Measurements from ENCODE around the gene PXDN. TPM values are rescaled to one million over a fixed set of nuclear protein-coding genes. Genes with fewer than 3 reads are reported as not detected.

PXDN gene
- total RNA-seq, 4 donors from 2014 or later = 26.6 to 254 (median 59.8) TPM

DNA sequence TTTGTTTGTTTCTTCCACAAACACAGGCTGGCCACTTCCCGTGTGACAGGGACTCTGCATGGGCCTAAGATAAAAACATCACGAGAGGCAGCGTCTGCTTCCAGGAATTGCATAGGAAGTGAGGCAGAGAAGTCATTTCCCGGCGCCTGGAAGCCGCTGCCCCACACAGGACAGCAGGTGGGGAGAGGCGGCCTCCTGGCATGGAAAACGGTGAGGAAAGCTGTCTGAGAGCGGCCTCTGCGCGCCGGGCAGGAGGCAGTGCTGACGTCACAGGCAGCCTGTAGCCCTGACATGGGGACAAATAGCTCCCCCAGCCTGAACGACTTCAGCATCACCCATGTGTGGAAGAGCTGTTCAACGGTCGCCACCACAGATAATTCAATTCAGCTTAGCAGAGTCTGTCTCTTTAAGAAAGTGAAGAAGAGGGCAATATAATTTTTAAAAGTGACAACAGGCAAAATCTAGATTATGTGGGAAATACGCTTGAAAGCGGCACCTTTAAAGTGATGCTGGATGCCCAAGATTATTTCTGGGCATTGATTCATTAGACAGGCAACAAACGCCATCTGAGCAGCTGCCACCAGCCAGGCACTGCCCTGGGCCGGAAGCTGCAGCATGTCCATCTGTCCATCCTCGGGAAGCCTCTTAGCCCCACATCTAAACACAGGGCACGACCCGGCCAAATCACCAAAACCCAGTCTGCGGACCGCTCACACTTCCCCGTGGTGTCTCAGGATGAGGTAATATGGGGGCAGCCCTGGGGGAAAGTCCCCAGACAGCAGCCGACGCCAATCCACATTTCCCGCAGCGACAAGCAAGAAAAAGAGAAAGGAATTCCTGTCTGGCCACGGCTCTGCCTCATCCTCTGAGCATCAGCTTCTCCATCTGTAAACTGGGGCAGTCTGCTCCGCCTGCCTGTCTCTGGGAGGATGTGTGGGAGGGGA, 138.9 kb downstream of the PXDN start:
- no peak overlapping the region for H3K4me3 ChIP-seq
- intact Hi-C loops (cut with DNase I; ENCODE audit: low total_unique reads) = no loop called here
- DNase-seq = peak in 1 of 2 donors; percentile 40
- H3K9me3 ChIP-seq = no peaks in the 10 kb centered on the region
- no peaks in the 10 kb centered on the region for H3K27me3 ChIP-seq
- no peaks in the 10 kb centered on the region for H3K36me3 ChIP-seq
- TF ChIP-seq POLR2A (IDR thresholded peaks at IDR 0.05) = no peak
- TF ChIP-seq, protein P1, sequence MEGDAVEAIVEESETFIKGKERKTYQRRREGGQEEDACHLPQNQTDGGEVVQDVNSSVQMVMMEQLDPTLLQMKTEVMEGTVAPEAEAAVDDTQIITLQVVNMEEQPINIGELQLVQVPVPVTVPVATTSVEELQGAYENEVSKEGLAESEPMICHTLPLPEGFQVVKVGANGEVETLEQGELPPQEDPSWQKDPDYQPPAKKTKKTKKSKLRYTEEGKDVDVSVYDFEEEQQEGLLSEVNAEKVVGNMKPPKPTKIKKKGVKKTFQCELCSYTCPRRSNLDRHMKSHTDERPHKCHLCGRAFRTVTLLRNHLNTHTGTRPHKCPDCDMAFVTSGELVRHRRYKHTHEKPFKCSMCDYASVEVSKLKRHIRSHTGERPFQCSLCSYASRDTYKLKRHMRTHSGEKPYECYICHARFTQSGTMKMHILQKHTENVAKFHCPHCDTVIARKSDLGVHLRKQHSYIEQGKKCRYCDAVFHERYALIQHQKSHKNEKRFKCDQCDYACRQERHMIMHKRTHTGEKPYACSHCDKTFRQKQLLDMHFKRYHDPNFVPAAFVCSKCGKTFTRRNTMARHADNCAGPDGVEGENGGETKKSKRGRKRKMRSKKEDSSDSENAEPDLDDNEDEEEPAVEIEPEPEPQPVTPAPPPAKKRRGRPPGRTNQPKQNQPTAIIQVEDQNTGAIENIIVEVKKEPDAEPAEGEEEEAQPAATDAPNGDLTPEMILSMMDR (IDR thresholded peaks at IDR 0.05) = no peak
- H3K4me1 ChIP-seq = no peaks in the 10 kb centered on the region
- no peak overlapping the region for H3K27ac ChIP-seq

DNA sequence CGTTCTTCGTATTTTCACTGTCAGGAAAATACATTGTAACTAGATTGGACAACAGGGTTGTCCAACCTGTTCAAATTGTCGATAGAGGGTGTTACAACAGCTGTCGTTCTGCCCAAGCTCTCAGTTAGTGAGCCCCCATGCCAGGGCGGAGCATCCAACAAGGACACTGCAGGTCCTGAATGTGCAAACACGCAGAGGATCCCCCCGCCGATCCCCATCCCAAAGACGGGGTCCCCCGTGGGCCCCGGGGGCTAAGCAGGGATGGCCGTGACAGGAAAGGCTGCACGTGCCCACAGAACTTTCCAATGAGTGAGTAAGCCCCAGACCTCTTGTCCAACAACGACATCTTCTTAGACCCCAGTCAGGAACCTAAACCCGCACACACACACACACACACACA, 140.8 kb downstream of the PXDN start:
- no peak overlapping the region for H3K4me3 ChIP-seq
- H3K27ac ChIP-seq = no peak overlapping the region
- TF ChIP-seq, protein P1 (IDR thresholded peaks at IDR 0.05) = no peak
- TF ChIP-seq POLR2A (IDR thresholded peaks at IDR 0.05) = no peak
- intact Hi-C loops (cut with DNase I; ENCODE audit: low total_unique reads) = no loop called here
- no peaks in the 10 kb centered on the region for H3K9me3 ChIP-seq
- no peaks in the 10 kb centered on the region for H3K36me3 ChIP-seq
- H3K4me1 ChIP-seq = no peaks in the 10 kb centered on the region
- DNase-seq = no peak
- H3K27me3 ChIP-seq = no peaks in the 10 kb centered on the region

DNA sequence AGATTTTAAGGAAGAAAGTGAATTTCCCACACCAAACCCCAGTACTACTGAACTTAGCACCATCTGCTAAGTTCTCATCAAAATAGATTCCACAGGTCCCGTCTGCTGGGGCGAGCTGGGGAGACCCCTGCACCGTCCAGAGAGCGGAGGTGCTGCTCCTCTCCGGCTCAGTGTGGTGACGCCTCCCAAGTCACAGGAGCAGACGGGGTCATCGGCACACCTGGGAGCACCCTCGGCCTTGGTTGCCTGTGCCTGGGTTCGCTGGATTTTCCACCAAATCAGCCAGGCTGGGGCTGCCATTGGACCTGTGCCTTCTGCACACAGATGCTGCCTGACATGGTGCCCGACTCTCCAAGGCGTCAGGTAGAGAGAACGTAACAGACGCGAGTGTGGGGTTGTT, 141.3 kb downstream of the PXDN start:
- Histone ChIP-seq H3K4me1 (no peaks in the 10 kb centered on the region), H3K4me3 (no peak overlapping the region), H3K36me3 (no peaks in the 10 kb centered on the region), H3K9me3 (no peaks in the 10 kb centered on the region), H3K27me3 (no peaks in the 10 kb centered on the region), H3K27ac (no peak overlapping the region)
- no peak for TF ChIP-seq POLR2A (IDR thresholded peaks at IDR 0.05)
- TF ChIP-seq, protein P1 (IDR thresholded peaks at IDR 0.05) = no peak
- intact Hi-C loops (cut with DNase I; ENCODE audit: low total_unique reads) = no loop called here
- DNase-seq = no peak

- intact Hi-C loops (cut with DNase I; ENCODE audit: low total_unique reads) = no loop called here
- H3K27ac ChIP-seq = no peak overlapping the region
- DNase-seq = no peak
These were observed 141.9 kb downstream of the PXDN start for GRCh38 chr2:1602278-1603010.

More at GRCh38 chr2:1602278-1603010, 141.9 kb downstream of the PXDN start:
- H3K36me3 ChIP-seq = no peaks in the 10 kb centered on the region
- TF ChIP-seq, protein P1 (IDR thresholded peaks at IDR 0.05) = no peak
- no peak for TF ChIP-seq POLR2A (IDR thresholded peaks at IDR 0.05)
- H3K4me3 ChIP-seq = no peak overlapping the region
- no peaks in the 10 kb centered on the region for H3K9me3 ChIP-seq
- no peaks in the 10 kb centered on the region for H3K27me3 ChIP-seq
- no peaks in the 10 kb centered on the region for H3K4me1 ChIP-seq
